AG09319 (cell line): ENCODE data around the gene STYXL1.
A peak's percentile ranks its signal among the peaks of the same experiment; 100 is the strongest.

Experiments
- DNase-seq: peaks from one replicate; pipeline ENCODE4 v3.0.0-alpha.2; 2010; ENCODE audit warnings: low read depth; ENCODE audit errors: extremely low read depth
- TF ChIP-seq, protein P1 (sequence below): IDR thresholded peaks from 2 replicates; pipeline ENCODE4 v1.5.1; 2011; ENCODE audit warnings: low read depth, mild to moderate bottlenecking, inconsistent platforms, low read length, moderate library complexity

STYXL1 gene

GRCh38 chr7:76072243-76073148 lies 24.7 kb upstream of the STYXL1 start:
- TF ChIP-seq, protein P1, sequence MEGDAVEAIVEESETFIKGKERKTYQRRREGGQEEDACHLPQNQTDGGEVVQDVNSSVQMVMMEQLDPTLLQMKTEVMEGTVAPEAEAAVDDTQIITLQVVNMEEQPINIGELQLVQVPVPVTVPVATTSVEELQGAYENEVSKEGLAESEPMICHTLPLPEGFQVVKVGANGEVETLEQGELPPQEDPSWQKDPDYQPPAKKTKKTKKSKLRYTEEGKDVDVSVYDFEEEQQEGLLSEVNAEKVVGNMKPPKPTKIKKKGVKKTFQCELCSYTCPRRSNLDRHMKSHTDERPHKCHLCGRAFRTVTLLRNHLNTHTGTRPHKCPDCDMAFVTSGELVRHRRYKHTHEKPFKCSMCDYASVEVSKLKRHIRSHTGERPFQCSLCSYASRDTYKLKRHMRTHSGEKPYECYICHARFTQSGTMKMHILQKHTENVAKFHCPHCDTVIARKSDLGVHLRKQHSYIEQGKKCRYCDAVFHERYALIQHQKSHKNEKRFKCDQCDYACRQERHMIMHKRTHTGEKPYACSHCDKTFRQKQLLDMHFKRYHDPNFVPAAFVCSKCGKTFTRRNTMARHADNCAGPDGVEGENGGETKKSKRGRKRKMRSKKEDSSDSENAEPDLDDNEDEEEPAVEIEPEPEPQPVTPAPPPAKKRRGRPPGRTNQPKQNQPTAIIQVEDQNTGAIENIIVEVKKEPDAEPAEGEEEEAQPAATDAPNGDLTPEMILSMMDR: no peak
- DNase-seq: no peak

DNA sequence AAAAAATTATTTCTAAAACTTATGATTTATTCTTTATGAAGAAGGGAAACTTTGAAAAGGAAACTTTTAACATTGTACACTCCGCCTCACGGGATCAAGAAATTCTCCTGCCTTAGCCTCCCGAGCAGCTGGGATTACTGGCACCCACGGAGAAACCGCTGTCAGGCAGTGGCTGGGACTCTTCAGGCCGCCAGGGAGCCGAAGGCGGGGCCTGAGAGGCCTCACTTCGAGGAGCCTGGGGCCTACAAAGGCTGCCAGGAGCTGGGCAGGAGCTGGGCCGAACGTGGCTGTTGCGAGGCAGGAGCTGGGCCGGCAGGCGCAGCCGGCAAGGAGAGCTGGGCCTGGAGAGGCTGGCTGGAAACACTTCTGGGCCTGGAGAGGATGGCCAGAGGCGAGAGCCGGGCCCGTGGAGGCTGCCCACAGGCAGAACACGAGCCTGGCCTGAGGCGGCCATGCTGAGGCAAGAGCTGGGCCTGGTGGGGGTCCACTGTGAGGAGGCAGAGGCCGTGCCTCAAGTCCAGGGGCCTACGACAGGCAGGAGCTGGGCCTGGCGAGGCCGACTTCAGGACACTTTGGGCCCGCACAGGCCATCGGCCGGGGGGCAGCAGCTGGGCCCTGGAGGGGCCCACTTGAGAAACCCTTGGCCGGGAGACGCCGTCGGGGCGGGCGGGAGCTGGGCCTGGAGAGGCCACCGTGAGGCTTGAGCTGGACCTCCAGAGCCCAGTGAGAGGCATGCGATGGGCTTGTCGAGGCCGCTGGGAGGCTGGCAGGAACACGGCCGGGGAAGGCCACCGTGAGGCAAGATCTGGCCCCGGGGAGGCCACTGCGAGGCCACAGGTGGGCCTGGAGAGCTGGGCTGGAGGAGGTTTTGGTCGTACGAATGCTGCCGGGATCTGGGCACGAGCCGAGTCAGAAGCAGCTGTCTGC lies 23.8 kb upstream of the STYXL1 start:
- no peak for DNase-seq
- TF ChIP-seq, protein P1: no peak

GRCh38 chr7:76069238-76069638 lies 21.4 kb upstream of the STYXL1 start:
- DNase-seq: peak; percentile 85
- TF ChIP-seq, protein P1: peak; percentile 42

DNA sequence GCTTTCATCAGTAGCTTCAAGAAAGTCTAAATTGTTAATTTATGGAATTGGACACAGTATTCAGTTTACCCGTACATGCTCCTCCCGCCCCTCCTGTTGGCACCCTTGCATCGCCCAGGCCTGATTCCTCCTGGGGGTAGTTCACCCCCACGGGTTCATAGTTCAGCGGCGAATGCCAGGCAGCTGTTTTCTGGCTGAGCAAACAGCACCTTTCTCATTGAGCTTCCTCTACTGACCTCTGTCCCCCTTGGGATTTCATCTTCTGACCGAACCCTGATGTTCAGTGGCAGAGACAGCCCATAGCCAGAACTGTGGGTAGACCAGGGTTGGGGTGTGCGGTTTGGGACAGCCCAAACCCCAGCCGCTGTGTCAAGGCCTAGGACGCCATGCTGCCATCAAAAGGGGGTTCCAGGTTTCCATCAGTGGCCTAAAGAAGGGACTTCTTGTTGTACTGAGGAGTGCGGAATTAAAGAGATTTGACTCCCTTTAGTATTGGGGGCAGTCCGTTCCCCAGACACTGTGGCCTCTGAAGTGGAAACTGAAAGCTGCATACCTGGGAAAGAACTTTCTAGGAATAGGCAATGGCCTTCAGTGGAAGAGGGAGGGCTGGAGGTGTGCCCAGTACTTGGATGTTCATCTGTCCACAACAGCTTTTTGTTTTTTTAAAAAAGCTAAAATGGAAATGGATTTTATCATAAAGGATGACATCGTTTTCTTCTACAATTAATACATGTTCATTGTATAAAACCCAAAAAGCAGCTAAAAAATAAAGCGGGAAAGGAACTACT lies 19.1 kb upstream of the STYXL1 start:
- TF ChIP-seq, protein P1: no peak
- DNase-seq: no peak

GRCh38 chr7:76065016-76065612 lies 17.3 kb upstream of the STYXL1 start:
- TF ChIP-seq, protein P1: no peak
- no peak for DNase-seq

- TF ChIP-seq, protein P1: no peak
- no peak for DNase-seq
Measured at GRCh38 chr7:76064208-76064970, 16.6 kb upstream of the STYXL1 start.
